ENCODE data around the gene GOLGA8T.
A peak's percentile ranks its signal among the peaks of the same experiment; 100 is the strongest.
"Not testable (repeated sequence)": the region's sequence is repeated elsewhere in the genome, so short reads cannot be mapped to it uniquely, and the experiment has no call there.

GOLGA8T gene

GRCh38 chr15:30134751-30135150 is at the start of gene GOLGA8T:
GOLGA8T (plus strand) TSS chr15:30135051; CDS start chr15:30135149, 98 bp downstream.
- DNase-seq (ENCODE audit: low read depth): not testable (repeated sequence)

DNA sequence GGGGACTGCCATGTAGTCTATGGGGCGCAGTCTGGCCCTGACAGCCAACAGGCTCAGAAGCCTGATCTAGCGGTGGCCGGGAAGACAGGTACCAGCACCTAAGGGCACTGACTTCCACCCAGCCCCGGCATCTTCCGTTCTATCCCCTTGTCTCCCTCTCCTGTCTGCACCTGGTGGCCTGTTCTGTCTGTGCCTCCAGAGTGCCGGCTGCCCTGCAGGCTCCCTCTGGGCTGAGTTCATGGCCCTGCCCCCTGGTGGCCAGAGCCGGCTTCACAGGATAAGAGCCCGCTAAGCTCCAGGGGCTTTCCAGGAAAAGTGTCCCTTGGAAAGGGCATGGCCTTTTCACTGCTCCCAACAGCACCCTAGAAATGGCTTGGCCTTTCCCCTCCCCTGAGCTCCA is 37.0 kb upstream of the GOLGA8T start:
- not testable (repeated sequence) for DNase-seq (ENCODE audit: low read depth)

DNA sequence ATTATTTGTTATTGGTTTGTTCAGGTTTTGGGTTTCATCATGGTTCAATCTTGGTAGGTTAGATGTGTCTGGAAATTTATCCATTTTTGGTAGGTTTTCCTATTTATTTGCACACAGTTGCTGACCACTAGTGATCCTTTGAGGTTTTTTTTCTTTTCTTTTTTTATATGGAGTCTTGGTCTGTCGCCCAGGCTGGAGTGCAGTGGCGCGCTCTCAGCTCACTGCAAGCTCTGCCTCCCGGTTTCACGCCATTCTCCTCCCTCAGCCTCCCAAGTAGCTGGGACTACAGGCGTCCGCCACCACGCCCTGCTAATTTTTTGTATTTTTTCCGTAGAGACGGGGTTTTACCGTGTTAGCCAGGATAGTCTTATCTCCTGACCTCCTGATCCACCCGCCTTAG is 32.0 kb upstream of the GOLGA8T start:
- not testable (repeated sequence) for DNase-seq (ENCODE audit: low read depth)

GRCh38 chr15:30103941-30104507 is 30.8 kb upstream of the GOLGA8T start:
- not testable (repeated sequence) for DNase-seq (ENCODE audit: low read depth)

DNA sequence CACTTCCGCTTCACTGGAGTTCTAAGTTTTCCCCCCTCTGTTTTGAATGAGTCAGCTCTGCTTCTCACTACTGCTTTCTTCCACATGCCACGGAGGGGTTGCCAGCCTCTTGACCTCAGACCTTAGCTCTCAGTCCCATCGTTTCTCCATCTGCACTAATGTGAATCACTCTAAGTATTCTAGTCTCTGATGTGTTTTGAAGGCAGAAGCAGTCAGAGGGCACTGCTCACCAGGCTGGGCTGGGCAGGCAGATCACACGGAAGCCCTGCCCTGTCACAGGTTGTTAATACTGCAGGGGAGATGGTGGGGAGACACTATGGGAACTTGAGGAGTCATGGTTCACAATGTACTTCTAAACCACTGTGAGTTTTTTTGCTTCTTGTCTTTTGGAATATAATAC is 24.3 kb upstream of the GOLGA8T start:
- not testable (repeated sequence) for DNase-seq (ENCODE audit: low read depth)

GRCh38 chr15:30130066-30130465 is 4.8 kb upstream of the GOLGA8T start:
- not testable (repeated sequence) for DNase-seq (ENCODE audit: low read depth)

- not testable (repeated sequence) for DNase-seq (ENCODE audit: low read depth)
These were observed 8.4 kb downstream of the GOLGA8T start for GRCh38 chr15:30143246-30143645.

GRCh38 chr15:30149891-30150290 is 15.0 kb downstream of the GOLGA8T start:
- DNase-seq (ENCODE audit: low read depth): not testable (repeated sequence)

DNA sequence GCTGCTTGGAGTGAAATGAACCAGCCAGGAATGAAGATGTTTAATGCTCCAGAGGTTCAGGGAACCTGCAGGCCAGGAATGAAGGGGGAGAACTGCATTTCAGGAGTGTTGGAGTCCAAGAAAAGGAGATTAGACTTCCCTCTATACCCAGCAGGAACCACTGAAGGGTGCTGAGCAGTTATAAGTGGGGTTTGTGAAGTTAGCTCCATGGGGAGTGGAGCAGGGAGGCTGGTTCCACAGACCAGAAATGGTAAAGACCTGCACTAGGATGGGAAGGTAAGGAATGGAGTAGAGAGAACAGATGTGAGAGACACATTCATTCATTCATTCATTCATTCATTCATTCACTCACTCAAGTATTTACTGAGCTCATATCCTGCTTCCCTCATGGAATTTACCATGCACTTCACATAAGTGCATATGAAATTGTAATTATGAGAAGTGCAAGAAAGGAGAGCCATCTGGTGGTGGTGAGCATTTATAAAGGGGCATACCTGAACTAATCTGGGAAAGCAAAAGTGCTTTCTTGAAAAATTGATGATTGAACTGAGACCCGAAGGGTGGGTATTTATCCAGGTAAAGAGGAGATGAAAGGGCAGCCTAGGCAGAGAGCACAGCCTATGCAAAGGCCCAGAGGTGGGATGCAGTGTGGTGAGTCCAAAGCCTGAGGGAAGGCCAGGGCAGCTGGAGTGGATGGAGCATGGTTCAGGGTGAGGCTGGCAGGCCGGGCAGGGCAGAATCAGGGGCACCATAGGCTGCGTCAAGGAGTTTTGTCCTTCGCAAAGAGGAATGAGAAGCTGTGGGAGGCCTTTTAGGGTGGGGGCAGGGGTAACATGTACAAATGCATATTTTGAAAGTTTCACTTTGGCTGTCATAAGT is 27.9 kb downstream of the GOLGA8T start:
- DNase-seq (ENCODE audit: low read depth): not testable (repeated sequence)

DNA sequence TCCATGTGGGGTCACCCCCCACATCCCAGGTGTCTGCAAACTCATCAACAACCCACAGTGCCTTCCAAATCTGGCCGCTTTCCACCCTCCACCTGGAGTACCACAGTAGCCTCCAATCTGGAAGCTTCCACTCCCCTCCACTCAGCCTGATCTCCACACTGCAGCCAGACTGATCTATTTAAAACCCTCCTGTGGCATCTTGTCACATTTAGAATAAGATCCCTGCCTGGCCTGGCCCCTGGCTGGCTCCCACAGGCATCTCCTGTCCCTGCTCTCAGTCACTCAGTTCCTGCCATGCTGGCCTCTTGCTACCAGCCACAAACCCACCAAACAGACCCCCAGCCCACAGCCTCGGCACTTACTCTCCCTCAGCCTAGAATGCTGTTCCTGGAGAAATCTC is 28.9 kb downstream of the GOLGA8T start:
- DNase-seq (ENCODE audit: low read depth): not testable (repeated sequence)

- DNase-seq (ENCODE audit: low read depth): not testable (repeated sequence)
These were observed 29.4 kb downstream of the GOLGA8T start for GRCh38 chr15:30164257-30164656.

- DNase-seq (ENCODE audit: low read depth): not testable (repeated sequence)
These were observed 32.6 kb downstream of the GOLGA8T start for GRCh38 chr15:30167403-30167802.

- not testable (repeated sequence) for DNase-seq (ENCODE audit: low read depth)
These were observed 33.0 kb downstream of the GOLGA8T start for GRCh38 chr15:30167886-30168285.

- not testable (repeated sequence) for DNase-seq (ENCODE audit: low read depth)
These were observed 36.6 kb downstream of the GOLGA8T start for GRCh38 chr15:30171452-30171851.

DNA sequence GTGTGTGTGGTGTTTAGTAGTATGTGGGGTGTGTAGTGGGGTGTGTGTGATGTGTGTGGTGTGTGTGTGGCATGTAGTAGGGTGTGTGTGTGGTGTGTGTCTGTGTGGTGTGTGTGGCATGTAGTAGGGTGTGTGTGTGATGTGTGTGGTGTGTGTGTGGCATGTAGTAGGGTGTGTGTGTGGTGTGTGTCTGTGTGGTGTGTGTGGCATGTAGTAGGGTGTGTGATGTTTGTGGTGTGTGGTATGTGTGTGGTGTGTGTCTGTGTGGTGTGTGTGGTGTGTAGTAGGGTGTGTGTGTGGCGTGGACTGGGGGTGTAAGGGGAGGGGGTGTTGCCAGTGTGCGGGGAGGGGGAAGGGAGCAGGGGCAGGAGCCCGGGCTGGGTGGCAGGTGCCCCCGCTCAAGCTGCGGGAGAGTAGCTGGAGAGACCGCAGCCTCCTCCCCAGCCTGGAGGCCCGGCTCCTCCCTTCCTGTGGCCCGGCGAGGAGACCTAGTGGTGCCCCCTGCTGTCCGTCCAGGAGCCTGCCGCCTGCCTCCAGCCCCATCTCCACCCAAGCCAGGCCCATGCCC is 38.3 kb downstream of the GOLGA8T start:
- peak; percentile 17 for DNase-seq (ENCODE audit: low read depth)

DNA sequence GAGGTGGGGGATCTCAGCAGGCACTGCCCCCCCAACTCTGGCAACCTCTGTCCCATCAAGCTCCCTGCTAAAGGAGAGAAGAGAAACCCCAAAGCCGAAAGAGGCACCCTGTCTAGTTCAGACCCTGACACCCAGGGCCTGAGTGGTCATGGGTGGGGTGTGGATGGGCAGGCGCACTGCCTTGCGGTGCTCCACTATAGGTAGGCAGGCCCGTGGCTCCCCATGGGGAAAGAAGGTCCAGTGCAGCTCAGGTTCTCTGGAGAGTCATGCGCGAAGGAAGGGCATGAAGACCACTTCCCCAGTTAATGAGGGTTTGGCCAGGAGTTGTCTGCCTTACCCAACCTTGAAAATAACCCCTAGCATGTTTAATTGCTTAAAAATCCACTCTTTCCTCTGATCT is 40.4 kb downstream of the GOLGA8T start:
- DNase-seq (ENCODE audit: low read depth): not testable (repeated sequence)

- DNase-seq (ENCODE audit: low read depth): not testable (repeated sequence)
These were observed 41.8 kb downstream of the GOLGA8T start for GRCh38 chr15:30176613-30177012.

DNA sequence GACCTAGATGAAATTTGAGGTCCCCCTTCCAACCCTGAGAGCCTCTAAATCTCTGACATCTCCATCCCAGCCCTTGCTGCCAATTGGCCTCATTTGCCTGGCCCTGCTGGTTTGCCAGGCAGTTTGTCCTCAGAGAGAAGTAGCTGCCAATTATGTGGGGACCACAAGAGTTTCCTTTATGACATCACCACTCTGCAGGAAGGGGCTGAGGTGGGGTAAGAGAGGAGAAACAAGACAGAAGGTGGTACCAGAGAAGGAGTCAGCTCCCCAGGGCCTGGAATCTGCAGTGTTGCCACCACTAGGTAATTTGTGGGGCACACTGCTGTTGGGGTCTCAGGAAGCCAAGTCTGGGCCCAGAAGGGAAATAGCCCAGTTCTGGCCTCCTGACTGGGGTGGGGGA is 45.0 kb downstream of the GOLGA8T start:
- DNase-seq (ENCODE audit: low read depth): not testable (repeated sequence)

- not testable (repeated sequence) for DNase-seq (ENCODE audit: low read depth)
These were observed 50.6 kb downstream of the GOLGA8T start for GRCh38 chr15:30185495-30185894.

- DNase-seq (ENCODE audit: low read depth): not testable (repeated sequence)
These were observed 52.6 kb downstream of the GOLGA8T start for GRCh38 chr15:30187429-30187828.

DNA sequence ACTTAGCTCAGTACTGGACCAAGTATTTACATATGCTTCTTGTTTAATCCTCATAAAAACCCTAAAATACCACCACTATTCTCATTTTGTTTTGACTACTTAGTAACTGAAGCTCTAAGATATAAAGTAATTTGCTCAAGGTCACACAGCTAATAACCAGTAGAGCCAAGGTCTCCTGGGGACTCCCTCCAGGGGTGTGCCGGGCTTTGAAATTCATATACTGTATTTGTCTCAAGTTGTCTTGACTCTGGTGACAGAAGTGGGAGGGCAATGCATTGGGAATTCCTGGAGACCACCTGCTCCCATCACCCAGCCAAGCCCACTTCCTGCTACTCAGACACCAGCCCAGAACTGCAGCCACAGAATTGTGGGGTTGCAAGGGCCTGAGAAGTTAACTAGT is 54.9 kb downstream of the GOLGA8T start:
- DNase-seq (ENCODE audit: low read depth): not testable (repeated sequence)

- DNase-seq (ENCODE audit: low read depth): not testable (repeated sequence)
These were observed 56.3 kb downstream of the GOLGA8T start for GRCh38 chr15:30191143-30191542.

- DNase-seq (ENCODE audit: low read depth): not testable (repeated sequence)
These were observed 56.8 kb downstream of the GOLGA8T start for GRCh38 chr15:30191639-30192038.
